NCI-H1092 (cell line): ENCODE data around the gene TEKT4.
"Not testable (repeated sequence)": the region's sequence is repeated elsewhere in the genome, so short reads cannot be mapped to it uniquely, and the experiment has no call there.

ENCODE experiments used
- DNase-seq: peaks from one replicate; lab custom pipeline; 2025; lab: John Stamatoyannopoulos, UW

The TEKT4 gene, protein sequence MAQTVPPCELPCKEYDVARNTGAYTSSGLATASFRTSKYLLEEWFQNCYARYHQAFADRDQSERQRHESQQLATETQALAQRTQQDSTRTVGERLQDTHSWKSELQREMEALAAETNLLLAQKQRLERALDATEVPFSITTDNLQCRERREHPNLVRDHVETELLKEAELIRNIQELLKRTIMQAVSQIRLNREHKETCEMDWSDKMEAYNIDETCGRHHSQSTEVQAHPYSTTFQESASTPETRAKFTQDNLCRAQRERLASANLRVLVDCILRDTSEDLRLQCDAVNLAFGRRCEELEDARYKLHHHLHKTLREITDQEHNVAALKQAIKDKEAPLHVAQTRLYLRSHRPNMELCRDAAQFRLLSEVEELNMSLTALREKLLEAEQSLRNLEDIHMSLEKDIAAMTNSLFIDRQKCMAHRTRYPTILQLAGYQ

GRCh38 chr2:94871226-94872087 lies at the start of gene TEKT4:
Gene TEKT4, plus strand, starts transcription at chr2:94871430. Its CDS starts 150 bp downstream, at chr2:94871580.
- no peak for DNase-seq

GRCh38 chr2:94839224-94839623 lies 32.0 kb upstream of the TEKT4 start:
- not testable (repeated sequence) for DNase-seq

DNA sequence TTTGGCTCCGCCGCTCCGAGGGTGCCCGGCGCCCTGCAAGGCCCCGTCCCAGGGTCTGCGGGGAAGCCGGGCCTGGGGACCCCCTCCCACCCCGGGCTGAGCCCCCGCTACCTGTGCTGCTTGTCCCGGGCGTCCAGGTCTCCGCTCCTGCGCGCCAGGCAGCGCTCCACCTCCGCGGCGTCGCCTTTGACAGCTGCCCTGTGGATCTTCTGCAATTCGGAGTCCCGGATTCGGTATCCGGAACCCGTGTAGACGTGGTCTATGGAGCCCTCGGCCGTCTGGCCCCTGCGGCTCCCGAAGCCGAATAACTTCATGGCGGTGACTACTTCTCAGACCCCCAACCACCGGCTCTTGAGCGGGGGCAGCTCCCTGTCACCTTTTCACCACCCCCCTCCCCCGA lies 14.4 kb upstream of the TEKT4 start:
- not testable (repeated sequence) for DNase-seq

DNA sequence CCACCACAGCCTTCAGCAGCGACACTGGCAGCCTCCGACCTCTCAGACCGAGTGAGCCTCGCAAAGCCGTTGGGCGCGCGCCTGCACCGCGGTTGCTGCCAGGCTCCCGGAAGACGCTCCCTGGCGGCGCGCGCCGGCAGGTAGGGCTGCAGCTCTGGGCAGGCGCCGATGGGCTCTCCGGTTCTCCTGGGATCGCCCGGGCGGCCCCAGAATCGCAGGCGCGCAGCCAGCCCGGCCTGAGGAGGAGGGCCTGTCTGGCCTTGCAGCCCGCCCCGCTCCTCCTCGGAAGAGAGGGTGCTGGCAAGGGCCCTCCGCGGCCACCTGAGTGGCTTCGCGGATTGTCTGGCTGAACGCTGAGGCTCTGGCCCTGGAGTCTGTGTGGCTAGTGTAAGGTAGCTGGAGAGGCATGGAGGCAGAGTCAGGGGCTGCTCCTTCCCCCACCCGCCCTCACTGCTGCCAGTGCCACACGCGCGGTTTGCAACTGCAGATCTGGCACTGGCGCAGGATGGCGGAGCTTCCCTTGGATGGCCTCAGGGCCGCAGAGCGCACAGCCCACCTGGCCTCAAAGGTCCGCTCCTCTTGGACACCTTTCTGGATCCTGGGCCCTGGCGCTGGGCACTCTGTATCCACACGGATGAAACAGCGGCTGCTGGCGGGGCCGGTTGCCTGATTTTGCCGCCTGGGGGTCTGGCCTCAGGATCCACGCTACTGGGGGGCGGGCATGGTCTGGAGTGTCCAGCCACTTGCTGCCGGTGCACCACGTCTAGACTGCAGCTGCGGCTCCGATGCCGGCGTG lies 13.7 kb upstream of the TEKT4 start:
- not testable (repeated sequence) for DNase-seq

DNA sequence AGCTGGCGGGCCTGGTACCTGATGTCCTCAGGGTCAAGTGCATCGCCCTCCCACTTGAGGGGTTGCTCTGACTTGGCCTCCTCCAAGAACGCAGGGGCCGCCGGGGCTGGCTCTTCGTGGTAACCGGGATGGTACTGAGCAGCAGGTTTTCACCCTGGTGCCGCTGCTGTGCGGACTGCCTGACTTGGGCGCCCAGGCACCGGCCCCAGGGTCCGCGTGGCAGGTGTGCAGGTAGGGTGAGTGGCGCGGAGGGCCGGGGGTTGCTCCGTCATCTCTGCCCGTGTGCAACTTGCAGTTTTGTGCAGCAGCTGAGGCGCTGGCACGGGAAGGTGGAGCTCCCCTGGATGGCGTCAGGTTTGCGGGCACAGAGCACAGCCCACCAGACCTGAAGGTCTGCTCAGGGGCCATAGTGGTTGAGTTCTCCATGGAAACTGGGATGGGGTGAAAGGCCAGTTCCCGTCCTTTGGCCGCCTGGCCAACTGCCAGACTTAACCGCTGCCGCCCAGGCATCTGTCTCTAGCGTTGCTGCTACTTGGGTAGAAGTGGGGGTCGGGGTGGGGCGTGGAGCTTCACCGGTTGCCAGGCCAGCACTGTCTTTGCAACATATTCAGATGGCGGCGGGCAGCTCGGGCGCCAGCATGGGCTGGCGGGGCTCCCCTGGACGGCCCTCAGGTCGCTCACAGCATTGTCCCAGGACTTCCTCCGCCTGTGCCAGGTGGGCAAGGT lies 12.9 kb upstream of the TEKT4 start:
- not testable (repeated sequence) for DNase-seq

- DNase-seq: no peak
Observed at GRCh38 chr2:94861308-94862152, 9.7 kb upstream of the TEKT4 start.

DNA sequence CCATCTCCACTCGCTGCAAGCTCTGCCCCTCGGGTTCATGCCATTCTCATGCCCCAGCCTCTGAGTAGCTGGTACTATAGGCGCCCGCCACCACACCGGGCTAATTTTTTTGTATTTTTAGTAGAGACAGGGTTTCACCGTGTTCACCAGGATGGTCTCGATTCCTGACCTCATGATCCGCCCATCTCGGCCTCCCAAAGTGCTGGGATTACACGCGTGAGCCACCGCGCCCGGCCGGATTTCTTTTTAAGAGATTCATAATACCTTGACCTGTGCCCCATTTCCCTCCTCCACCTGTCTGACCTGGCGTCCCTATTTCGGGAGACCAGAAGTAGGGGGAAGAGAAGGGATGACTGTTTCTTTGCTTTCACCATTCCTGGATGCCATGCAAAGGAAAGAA lies 8.3 kb upstream of the TEKT4 start:
- DNase-seq: not testable (repeated sequence)

DNA sequence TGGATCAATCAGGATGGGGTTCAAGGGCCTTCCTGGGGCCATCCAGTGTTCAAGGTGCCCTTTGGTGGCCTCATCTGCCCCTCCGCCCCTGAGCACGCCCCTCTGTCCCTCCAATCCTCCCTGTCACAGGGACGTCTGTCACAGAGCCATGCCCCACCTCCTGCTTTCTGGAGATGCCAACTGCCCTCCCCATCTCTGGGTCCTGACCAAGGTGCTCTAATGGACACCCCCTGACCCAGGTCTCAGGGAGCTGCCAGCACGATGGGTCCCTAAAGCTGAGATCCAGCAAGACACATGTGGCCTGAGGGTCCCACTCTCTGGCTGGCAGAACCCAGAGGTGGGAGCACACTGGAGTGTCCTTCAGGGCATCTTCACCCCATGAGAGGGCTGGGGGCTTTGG lies 2.1 kb upstream of the TEKT4 start:
- DNase-seq: no peak

DNA sequence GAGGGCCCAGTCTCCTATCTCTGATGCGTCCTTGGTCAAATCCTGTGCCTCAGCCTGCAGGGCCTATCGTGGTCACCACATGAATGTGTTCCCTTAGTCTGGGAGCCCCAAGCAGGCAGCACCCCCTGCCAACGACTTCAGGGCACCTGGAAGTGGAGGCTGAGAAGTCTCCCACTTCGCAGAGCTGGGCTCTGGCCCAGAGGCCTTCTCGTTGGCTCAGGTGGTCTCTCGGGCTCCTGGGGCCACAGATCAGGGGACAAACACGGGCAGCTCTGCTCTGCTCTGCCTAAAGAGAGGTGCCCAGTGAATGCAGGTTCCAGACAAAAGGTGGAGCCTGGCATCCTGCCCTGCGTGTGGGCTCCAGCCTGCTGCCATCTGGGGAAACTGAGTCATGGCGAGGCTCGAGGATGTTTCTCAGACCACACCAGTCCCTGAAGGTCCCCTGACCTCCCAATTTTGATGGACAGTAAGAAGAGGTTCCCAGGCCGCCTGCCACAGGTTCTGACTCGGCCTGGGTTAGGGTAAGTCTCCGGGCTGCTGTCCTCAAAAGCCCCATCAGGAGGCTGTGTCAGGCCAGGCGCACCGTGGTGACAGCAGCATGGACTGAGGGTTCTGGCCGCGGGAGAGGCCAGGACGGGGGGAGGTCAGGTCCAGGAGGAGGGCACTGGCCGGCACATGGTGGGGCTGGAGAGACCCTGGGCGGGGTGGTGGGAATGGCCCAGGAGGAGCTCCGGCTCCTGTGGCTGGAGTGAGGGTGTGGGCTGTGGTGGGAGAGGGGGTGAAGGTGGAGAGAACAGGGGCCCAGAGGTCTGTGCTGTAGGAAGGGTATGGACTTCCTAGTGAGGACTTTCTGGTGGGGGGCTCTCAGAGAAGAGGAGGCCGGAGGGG lies 1.4 kb upstream of the TEKT4 start:
- DNase-seq: no peak

DNA sequence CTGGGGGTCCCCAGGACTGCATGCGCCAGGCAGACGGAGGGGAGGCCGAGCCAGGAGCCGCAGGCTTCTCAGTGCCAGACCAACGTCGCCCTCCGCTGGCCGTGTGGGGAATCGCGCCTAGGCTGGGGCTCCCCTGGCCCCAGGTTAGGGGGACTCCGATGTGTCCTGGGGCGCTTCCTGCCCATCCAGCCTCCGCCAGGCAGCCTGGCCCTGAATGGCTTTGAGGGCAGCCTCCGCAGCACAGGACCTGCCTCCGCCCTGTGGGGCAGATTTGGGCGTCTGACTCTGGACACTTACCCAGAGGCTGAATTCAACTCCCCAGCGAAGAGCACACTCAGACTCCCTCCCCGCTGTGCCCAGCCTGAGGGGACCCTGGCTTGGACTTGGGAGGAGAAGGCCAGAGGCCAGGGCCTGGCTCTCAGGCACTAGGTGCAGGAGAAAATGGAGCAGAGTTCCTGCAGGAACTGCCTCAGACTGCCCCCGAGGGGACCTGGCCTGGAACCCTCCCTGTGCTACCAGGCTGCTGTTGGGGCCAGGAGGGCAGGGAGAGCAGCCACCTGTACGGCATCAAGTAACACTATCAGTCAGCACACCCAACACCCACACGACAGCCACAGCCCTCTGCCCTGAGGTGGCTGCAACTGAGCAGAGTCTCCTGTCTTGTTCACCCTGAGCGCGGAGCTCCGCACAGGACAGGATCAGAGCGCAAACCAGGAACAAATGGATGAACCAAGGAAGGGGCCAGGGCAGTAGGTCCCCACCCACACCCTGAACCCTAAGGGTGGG lies 597 bp upstream of the TEKT4 start:
- no peak for DNase-seq

- DNase-seq: no peak
Observed at GRCh38 chr2:94872088-94872618, 923 bp downstream of the TEKT4 start.

GRCh38 chr2:94872676-94873361 lies 1.6 kb downstream of the TEKT4 start:
- DNase-seq: no peak

DNA sequence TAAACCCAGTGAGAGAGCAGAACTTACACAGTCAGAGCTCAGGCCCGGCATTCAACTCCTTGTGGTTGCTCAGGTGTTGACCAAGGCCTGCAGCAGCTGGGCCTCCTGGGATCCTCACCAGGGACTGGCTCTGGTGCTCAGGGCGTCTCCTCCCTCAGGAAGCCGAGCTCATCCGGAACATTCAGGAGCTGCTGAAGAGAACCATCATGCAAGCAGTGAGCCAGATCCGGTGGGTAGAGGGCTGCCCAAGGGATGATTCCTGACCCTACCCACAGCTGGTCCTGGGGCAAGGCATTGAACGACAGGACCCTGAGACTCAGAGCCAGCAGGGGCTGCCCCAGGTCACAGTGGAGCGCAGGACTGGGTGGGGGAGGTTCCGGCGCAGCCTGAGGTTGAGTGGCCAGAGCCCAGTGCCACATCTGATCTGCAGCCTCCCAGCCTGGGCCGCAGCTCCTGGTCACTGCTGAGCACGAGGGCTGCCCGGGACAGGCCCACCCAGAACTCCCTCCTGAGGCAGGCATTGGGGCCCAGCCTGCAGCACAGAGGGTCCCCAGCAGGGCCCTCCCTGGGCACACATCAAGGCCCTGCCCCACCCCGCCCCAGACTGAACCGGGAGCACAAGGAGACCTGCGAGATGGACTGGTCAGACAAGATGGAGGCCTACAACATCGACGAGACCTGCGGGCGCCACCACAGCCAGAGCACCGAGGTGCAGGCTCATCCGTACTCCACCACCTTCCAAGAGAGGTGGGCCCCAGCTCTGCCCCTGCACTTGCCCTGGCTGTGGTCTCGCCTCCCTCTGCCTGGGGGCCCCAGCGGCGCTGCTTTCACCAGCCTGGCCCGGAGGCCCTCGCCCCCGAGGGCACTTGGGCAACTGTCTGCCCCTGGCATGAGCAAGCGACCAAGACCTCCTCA lies 2.4 kb downstream of the TEKT4 start:
- no peak for DNase-seq

GRCh38 chr2:94874277-94874997 lies 3.2 kb downstream of the TEKT4 start:
- no peak for DNase-seq

DNA sequence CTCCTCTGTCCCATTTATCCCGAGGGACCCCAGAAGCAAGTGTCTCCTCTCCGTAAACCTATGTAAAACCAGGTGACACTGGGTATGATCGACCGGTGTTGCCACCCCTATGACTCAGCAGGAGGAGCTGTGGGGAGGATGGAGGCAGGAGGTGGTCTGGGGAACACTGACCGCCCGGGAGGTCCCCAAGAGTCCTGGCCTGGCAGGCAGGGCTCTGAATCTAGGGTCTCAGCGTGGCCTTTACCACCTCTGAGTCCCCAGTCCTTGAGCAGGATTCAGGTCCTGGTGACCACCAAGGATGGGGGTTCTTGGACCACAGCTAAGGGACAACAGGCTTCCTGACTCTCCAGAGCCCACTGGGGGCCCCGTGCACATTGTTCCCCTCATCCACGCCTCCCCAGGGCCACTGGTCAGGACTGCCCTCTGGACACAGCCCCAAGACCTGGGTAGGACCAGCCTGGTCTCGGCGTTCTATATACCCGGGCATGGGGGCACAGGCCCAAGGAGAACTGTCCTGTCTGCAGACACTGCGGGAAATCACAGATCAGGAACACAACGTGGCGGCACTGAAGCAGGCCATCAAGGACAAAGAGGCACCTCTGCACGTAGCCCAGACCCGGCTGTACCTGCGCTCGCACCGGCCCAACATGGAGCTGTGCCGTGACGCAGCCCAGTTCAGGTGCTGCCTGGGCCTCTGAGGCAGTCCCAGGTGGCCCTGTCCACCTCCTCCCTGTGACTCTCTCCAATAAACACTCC lies 4.0 kb downstream of the TEKT4 start:
- no peak for DNase-seq
